Calu3 (cell line): ENCODE measurements around the gene HSD3B2. TPM values are rescaled to one million over a fixed set of nuclear protein-coding genes. Genes with fewer than 3 reads are reported as not detected.

Source experiments
- BruUV-seq: library from RNA; stranded (reverse); fragments of 400-500 nt; replicated peaks from 2 replicates; lab custom pipeline; 2021; lab: Mats Ljungman, UMichigan
- CTCF ChIA-PET: fragments of 300-600 bp; sonication (Branson Sonifier 250); formaldehyde crosslinking; loops from one replicate; lab custom pipeline; 2022; ENCODE audit warnings: antibody characterized with exemption; lab: Charles Lee
- DNase-seq: peaks from one replicate; pipeline ENCODE4 v3.0.0; 2022
- H3K27ac Mint-ChIP-seq: one replicate; pipeline ENCODE4 v1.8.0; 2022; ENCODE audit warnings: mixed read lengths; ENCODE audit not compliant: unreplicated experiment
- H3K27me3 Mint-ChIP-seq: one replicate; pipeline ENCODE4 v1.8.0; 2022; ENCODE audit warnings: mixed read lengths; ENCODE audit not compliant: unreplicated experiment
- H3K36me3 Mint-ChIP-seq: one replicate; pipeline ENCODE4 v1.8.0; 2022; ENCODE audit warnings: mild to moderate bottlenecking, moderate library complexity, mixed read lengths; ENCODE audit not compliant: insufficient read depth, unreplicated experiment
- H3K4me1 Mint-ChIP-seq: one replicate; pipeline ENCODE4 v1.8.0; 2022; ENCODE audit warnings: mild to moderate bottlenecking, low read depth, mixed read lengths; ENCODE audit not compliant: unreplicated experiment
- H3K4me3 Mint-ChIP-seq: one replicate; pipeline ENCODE4 v1.8.0; 2022; ENCODE audit warnings: mild to moderate bottlenecking, low read depth, moderate library complexity, mixed read lengths; ENCODE audit not compliant: unreplicated experiment
- H3K9me3 Mint-ChIP-seq: one replicate; pipeline ENCODE4 v1.8.0; 2022; ENCODE audit warnings: low read depth, mixed read lengths; ENCODE audit not compliant: unreplicated experiment
- intact Hi-C: fragments of 100-400 bp; cut with micrococcal nuclease; formaldehyde crosslinking; loops from one replicate; pipeline ENCODE4 v1.10.0; 2022; ENCODE audit not compliant: unreplicated experiment
- total RNA-seq: library from RNA; stranded (reverse); gene quantifications from 2 replicates; pipeline ENCODE4 v1.2.3, GENCODE V29; 2022
- TF ChIP-seq, protein P1 (sequence below): fragments of 200-600 bp; IDR thresholded peaks from one replicate; pipeline ENCODE4 v1.8.0; 2022; ENCODE audit warnings: antibody characterized with exemption; ENCODE audit not compliant: unreplicated experiment

HSD3B2 gene
- total RNA-seq, 1 experiment from 2014 or later: not detected

GRCh38 chr1:119422631-119423030 lies 7.7 kb downstream of the HSD3B2 start:
- TF ChIP-seq, protein P1, sequence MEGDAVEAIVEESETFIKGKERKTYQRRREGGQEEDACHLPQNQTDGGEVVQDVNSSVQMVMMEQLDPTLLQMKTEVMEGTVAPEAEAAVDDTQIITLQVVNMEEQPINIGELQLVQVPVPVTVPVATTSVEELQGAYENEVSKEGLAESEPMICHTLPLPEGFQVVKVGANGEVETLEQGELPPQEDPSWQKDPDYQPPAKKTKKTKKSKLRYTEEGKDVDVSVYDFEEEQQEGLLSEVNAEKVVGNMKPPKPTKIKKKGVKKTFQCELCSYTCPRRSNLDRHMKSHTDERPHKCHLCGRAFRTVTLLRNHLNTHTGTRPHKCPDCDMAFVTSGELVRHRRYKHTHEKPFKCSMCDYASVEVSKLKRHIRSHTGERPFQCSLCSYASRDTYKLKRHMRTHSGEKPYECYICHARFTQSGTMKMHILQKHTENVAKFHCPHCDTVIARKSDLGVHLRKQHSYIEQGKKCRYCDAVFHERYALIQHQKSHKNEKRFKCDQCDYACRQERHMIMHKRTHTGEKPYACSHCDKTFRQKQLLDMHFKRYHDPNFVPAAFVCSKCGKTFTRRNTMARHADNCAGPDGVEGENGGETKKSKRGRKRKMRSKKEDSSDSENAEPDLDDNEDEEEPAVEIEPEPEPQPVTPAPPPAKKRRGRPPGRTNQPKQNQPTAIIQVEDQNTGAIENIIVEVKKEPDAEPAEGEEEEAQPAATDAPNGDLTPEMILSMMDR: no peak
- H3K4me1 Mint-ChIP-seq: no peaks in the 10 kb centered on the region
- no peak overlapping the region for H3K27ac Mint-ChIP-seq
- peaks cover 27% of the 10 kb centered on the region for H3K27me3 Mint-ChIP-seq
- intact Hi-C loops: no loop called here
- no peaks in the 10 kb centered on the region for H3K36me3 Mint-ChIP-seq
- no TSS peak for BruUV-seq
- CTCF ChIA-PET: no interaction called here
- no peak overlapping the region for H3K4me3 Mint-ChIP-seq
- DNase-seq: no peak
- no peaks in the 10 kb centered on the region for H3K9me3 Mint-ChIP-seq

DNA sequence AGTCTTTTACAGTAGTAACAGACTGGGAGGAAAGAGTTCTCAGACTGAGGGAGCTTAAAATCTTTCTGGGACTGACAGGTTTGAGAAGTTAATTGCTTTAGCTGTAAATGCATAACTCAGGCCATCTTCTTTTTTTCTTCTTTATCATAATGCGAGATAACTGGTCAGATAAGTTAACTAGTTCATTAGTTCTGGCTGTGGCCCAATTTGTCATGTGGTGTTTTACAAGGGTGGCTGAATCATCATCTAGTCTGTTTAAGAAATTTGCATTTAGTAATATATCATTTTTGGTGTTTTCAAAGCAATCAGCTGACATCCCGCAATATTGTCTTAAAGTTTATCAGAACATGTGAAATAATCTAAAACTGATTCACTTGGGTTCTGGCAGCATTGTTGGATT lies 14.0 kb downstream of the HSD3B2 start:
- intact Hi-C loops: no loop called here
- Mint-ChIP-seq H3K27me3 (peaks cover 53% of the 10 kb centered on the region), H3K4me3 (no peak overlapping the region), H3K27ac (no peak overlapping the region), H3K36me3 (no peaks in the 10 kb centered on the region), H3K4me1 (no peaks in the 10 kb centered on the region), H3K9me3 (no peaks in the 10 kb centered on the region)
- CTCF ChIA-PET: no interaction called here
- no peak for DNase-seq
- BruUV-seq: no TSS peak
- TF ChIP-seq, protein P1: no peak

DNA sequence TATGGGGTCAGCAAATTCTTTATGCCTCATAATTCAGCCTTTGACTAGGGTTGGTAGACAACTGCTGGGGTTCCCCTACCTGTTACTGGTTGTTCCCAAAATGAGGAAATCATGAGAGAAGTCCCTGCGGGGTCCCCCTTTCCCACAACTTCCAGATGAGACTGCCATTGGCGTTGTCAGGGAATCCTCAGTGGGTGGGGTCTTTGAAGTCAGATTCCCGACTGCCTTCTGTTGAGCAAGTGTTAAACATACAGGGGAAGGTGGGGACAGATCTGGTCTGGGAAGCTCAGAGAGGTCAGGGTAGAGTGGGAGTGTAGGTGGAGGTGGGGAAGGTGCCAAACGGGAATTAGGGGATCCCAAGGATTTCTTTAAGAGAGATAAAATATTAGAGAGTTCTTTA lies 14.7 kb downstream of the HSD3B2 start:
- intact Hi-C loops: no loop called here
- Mint-ChIP-seq H3K27me3 (peaks cover 55% of the 10 kb centered on the region), H3K4me1 (no peaks in the 10 kb centered on the region), H3K9me3 (no peaks in the 10 kb centered on the region), H3K36me3 (no peaks in the 10 kb centered on the region), H3K4me3 (no peak overlapping the region), H3K27ac (no peak overlapping the region)
- no peak for DNase-seq
- CTCF ChIA-PET: no interaction called here
- TF ChIP-seq, protein P1: no peak
- no TSS peak for BruUV-seq

DNA sequence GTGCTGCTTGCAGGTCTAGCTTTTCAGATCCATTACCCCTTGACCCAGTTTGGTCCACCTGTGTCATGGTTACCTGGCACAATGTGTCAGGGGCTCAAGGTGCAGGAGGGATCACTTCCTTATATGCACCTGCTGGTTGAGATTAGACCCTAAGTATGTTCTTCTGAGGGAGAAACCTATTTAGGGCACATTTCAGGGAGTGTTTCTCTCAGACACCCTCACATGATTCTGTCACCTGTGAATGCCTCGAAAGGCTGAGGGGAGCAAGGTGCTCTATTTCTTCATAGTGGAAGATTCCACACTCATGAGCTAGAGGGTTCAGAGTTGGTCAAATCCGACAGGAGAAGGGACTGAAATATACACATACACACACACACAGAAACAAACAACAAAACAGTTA lies 15.5 kb downstream of the HSD3B2 start:
- CTCF ChIA-PET: no interaction called here
- no peaks in the 10 kb centered on the region for H3K36me3 Mint-ChIP-seq

More for the DNA sequence above, 15.5 kb downstream of the HSD3B2 start:
- TF ChIP-seq, protein P1: no peak
- H3K27me3 Mint-ChIP-seq: peaks cover 55% of the 10 kb centered on the region
- no peaks in the 10 kb centered on the region for H3K4me1 Mint-ChIP-seq
- DNase-seq: no peak
- intact Hi-C loops: no loop called here
- no TSS peak for BruUV-seq
- H3K27ac Mint-ChIP-seq: no peak overlapping the region
- no peaks in the 10 kb centered on the region for H3K9me3 Mint-ChIP-seq
- H3K4me3 Mint-ChIP-seq: no peak overlapping the region
